Liver (tissue), 3 donors: ENCODE data around the gene LYRM9.

Experiments
- GABPA ChIP-seq, 2 donors: IDR thresholded peaks in 1 of 2; conservative IDR thresholded peaks in 1 of 2; 2 replicates each; pipeline ENCODE4 v1.6.1; 2016; ENCODE audit warnings: antibody characterized with exemption in 2 of 2, mild to moderate bottlenecking in 1 of 2, moderate library complexity in 1 of 2
- TAF1 ChIP-seq: conservative IDR thresholded peaks from 2 replicates; pipeline ENCODE4 v1.6.1; 2016; ENCODE audit warnings: antibody characterized with exemption, mild to moderate bottlenecking
- TF ChIP-seq, protein P1 (sequence below): fragments of 150-350 bp; IDR thresholded peaks from 2 replicates; pipeline ENCODE4 v1.5.1; 2017; ENCODE audit warnings: improper control_type of control experiment, low read depth, low read length; ENCODE audit not compliant: missing input control
- TF ChIP-seq, protein P2 (sequence below): IDR thresholded peaks from 2 replicates; pipeline ENCODE4 v1.6.1; 2016; ENCODE audit warnings: antibody characterized with exemption
- donor health status: healthy.
- donor health status: healthy.

DNA sequence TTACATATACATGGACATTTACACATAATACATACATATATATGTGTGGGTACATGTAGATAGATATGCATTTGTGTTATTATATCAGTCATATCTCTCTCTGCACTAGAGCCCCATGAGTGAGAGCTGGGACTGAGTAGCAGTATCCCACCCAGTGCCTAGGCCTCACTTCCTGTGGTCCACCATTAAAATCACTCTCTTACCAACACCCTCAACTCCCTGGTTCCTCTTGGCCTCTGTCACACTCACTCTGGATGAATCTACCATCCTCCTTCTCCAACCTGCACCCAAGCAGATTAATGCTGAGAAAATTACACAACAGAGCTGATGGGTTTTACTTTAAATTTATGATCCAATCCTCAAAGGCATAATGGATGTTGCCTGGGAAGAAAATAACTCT, 4.9 kb upstream of the LYRM9 start:
- TF ChIP-seq GABPA (IDR thresholded peaks at IDR 0.05 in 1 of 2, conservative IDR thresholded peaks at IDR 0.05 in 1 of 2) (no peak), TAF1 (no peak)
- TF ChIP-seq, protein P1, sequence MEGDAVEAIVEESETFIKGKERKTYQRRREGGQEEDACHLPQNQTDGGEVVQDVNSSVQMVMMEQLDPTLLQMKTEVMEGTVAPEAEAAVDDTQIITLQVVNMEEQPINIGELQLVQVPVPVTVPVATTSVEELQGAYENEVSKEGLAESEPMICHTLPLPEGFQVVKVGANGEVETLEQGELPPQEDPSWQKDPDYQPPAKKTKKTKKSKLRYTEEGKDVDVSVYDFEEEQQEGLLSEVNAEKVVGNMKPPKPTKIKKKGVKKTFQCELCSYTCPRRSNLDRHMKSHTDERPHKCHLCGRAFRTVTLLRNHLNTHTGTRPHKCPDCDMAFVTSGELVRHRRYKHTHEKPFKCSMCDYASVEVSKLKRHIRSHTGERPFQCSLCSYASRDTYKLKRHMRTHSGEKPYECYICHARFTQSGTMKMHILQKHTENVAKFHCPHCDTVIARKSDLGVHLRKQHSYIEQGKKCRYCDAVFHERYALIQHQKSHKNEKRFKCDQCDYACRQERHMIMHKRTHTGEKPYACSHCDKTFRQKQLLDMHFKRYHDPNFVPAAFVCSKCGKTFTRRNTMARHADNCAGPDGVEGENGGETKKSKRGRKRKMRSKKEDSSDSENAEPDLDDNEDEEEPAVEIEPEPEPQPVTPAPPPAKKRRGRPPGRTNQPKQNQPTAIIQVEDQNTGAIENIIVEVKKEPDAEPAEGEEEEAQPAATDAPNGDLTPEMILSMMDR: no peak
- TF ChIP-seq, protein P2, sequence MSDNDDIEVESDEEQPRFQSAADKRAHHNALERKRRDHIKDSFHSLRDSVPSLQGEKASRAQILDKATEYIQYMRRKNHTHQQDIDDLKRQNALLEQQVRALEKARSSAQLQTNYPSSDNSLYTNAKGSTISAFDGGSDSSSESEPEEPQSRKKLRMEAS: no peak
